Measurements from ENCODE around the gene MRPL37. TPM values are rescaled to one million over a fixed set of nuclear protein-coding genes. Genes with fewer than 3 reads are reported as not detected.
A peak's percentile ranks its signal among the peaks of the same experiment; 100 is the strongest.
"Not testable (repeated sequence)": the region's sequence is repeated elsewhere in the genome, so short reads cannot be mapped to it uniquely, and the experiment has no call there.

Gene MRPL37
- total RNA-seq, 1 donor from 2014 or later: 42.6 TPM

GRCh38 chr1:54161495-54162168 lies 38.3 kb upstream of the MRPL37 start:
- H3K27me3 ChIP-seq (ENCODE audit: control insufficient read depth, insufficient read depth, low read length): peaks cover 2% of the 10 kb centered on the region
- H3K36me3 ChIP-seq (ENCODE audit: control insufficient read depth, insufficient read depth, low read length): no peaks in the 10 kb centered on the region
- no peak overlapping the region for H3K4me3 ChIP-seq (ENCODE audit: low read depth, low read length)
- DNase-seq (ENCODE audit: low read depth) (no peak), FAIRE-seq (peak; percentile 55)
- TF ChIP-seq CTCF (IDR thresholded peaks at IDR 0.05; ENCODE audit: insufficient read depth, low read length, severe bottlenecking): no peak

GRCh38 chr1:54163051-54163450 lies 36.9 kb upstream of the MRPL37 start:
- H3K36me3 ChIP-seq (ENCODE audit: control insufficient read depth, insufficient read depth, low read length): no peaks in the 10 kb centered on the region
- FAIRE-seq (no peak), DNase-seq (ENCODE audit: low read depth) (no peak)
- no peak overlapping the region for H3K4me3 ChIP-seq (ENCODE audit: low read depth, low read length)
- TF ChIP-seq CTCF (IDR thresholded peaks at IDR 0.05; ENCODE audit: insufficient read depth, low read length, severe bottlenecking): no peak
- H3K27me3 ChIP-seq (ENCODE audit: control insufficient read depth, insufficient read depth, low read length): peaks cover 2% of the 10 kb centered on the region

- TF ChIP-seq CTCF (IDR thresholded peaks at IDR 0.05; ENCODE audit: insufficient read depth, low read length, severe bottlenecking): no peak
- no peaks in the 10 kb centered on the region for H3K36me3 ChIP-seq (ENCODE audit: control insufficient read depth, insufficient read depth, low read length)
- no peak for DNase-seq (ENCODE audit: low read depth)
- FAIRE-seq: no peak
- H3K27me3 ChIP-seq (ENCODE audit: control insufficient read depth, insufficient read depth, low read length): peaks cover 2% of the 10 kb centered on the region
- H3K4me3 ChIP-seq (ENCODE audit: low read depth, low read length): no peak overlapping the region
These were observed 36.4 kb upstream of the MRPL37 start for GRCh38 chr1:54163573-54163972.

DNA sequence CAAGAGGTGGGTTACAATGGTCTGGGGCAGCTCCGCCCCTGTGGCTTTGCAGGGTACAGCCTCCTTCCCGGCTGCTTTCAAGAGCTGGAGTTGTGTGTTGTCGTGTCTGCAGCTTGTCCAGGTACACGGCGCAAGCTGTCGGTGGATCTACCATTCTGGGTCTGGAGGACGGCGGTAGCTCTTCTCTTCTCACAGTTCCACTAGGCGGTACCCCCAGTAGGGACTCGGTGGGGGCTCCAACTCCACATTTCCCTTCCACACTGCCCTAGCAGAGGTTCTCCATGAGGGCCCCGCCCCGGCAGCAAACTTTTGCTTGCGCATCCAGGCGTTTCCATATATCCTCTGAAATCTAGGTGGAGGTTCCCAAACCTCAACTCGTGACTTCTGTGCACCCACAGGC lies 34.8 kb upstream of the MRPL37 start:
- FAIRE-seq: no peak
- DNase-seq (ENCODE audit: low read depth): no peak
- peaks cover 1% of the 10 kb centered on the region for H3K27me3 ChIP-seq (ENCODE audit: control insufficient read depth, insufficient read depth, low read length)

DNA sequence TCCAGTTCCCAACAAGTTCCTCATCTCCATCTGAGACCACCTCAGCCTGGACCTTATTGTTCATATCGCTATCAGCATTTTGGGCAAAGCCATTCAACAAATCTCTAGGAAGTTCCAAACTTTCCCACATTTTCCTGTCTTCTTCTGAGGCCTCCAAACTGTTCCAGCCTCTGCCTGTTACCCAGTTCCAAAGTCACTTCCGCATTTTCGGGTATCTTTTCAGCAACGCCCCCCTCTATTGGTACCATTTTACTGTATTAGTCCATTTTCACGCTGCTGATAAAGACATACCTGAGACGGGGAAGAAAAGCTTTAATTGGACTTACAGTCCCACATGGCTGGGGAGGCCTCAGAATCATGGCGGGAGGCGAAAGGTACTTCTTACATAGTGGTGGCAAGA lies 33.6 kb upstream of the MRPL37 start:
- not testable (repeated sequence) for DNase-seq (ENCODE audit: low read depth); H3K36me3 ChIP-seq (ENCODE audit: control insufficient read depth, insufficient read depth, low read length); H3K27me3 ChIP-seq (ENCODE audit: control insufficient read depth, insufficient read depth, low read length); FAIRE-seq; H3K4me3 ChIP-seq (ENCODE audit: low read depth, low read length)

More for the DNA sequence above, 34.8 kb upstream of the MRPL37 start:
- no peak for TF ChIP-seq CTCF (IDR thresholded peaks at IDR 0.05; ENCODE audit: insufficient read depth, low read length, severe bottlenecking)
- Histone ChIP-seq H3K4me3 (ENCODE audit: low read depth, low read length) (no peak overlapping the region), H3K36me3 (ENCODE audit: control insufficient read depth, insufficient read depth, low read length) (no peaks in the 10 kb centered on the region)

DNA sequence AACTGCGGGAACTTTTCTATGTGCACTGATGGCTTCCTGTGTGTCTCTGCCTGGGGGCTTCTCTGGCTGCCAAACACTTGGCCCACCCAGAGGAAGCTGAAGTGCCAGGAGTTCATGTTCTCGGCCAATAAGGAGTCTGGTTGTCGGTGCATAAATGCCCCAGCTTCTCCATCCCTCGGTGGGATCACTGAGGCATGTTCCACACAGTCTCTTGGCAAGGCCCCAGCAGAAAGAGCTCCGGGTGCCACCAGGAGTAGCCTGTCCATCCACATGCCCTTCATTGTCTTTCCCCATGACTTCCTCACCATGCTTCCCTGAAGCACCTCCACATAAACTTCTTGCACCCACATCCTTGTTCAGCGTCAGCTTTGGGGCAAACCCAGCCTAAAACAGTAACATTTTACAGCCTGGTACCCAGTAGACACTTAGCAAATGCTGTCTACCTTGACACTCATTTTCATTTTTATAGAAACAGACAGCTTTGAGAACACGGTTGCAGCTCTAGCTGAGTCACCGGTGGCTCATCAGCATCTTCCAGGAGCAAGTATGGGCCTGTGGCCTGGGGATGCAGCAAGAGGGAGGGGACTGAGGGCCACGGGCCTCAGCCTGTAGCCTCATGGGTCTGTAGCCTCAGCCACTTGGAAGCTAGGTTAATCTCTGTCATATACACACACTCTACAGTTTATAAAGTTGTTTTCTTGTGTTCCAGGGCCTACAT lies 32.4 kb upstream of the MRPL37 start:
- Histone ChIP-seq H3K27me3 (ENCODE audit: control insufficient read depth, insufficient read depth, low read length) (no peaks in the 10 kb centered on the region), H3K36me3 (ENCODE audit: control insufficient read depth, insufficient read depth, low read length) (no peaks in the 10 kb centered on the region), H3K4me3 (ENCODE audit: low read depth, low read length) (no peak overlapping the region)
- FAIRE-seq (peak; percentile 73), DNase-seq (ENCODE audit: low read depth) (peak; percentile 95)
- no peak for TF ChIP-seq CTCF (IDR thresholded peaks at IDR 0.05; ENCODE audit: insufficient read depth, low read length, severe bottlenecking)

Measured in bronchial epithelial cell (primary cell).